ENCODE measurements around the gene GAS7.

DNA sequence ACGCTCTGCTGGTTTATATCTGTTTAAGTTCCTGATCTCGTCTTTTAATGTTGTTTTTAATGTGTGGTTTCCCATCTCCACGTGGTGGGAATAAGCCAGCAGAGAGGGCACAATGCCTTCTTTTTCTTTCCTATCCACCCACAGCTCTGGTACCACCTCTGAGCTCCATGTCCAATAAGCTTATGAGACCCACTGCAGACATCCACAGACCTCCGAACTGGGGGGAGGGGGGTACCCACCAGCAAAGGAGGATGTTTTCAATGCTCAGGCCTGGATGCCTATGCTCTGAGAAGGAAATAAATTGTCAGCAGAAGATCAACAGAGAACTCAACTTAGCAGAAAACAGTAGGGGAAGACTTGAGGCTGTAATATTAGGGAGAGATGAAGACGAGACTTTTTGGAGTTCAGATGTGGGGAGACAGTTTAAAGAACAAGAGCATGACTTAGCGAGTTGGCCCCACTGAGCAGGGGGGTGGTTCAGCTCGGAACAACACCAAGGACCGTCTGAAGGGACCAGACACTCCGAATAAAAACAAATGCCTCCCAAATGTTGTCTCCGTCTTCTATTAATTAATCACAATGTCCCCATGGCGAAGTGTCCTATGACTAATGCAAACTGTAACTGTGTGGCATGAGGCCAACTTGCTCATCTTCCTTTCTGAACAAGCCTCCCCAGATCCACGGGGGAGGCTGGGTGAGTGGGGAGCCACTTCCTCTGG, 62.7 kb downstream of the GAS7 start:
- TF ChIP-seq, protein P1, sequence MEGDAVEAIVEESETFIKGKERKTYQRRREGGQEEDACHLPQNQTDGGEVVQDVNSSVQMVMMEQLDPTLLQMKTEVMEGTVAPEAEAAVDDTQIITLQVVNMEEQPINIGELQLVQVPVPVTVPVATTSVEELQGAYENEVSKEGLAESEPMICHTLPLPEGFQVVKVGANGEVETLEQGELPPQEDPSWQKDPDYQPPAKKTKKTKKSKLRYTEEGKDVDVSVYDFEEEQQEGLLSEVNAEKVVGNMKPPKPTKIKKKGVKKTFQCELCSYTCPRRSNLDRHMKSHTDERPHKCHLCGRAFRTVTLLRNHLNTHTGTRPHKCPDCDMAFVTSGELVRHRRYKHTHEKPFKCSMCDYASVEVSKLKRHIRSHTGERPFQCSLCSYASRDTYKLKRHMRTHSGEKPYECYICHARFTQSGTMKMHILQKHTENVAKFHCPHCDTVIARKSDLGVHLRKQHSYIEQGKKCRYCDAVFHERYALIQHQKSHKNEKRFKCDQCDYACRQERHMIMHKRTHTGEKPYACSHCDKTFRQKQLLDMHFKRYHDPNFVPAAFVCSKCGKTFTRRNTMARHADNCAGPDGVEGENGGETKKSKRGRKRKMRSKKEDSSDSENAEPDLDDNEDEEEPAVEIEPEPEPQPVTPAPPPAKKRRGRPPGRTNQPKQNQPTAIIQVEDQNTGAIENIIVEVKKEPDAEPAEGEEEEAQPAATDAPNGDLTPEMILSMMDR (optimal IDR thresholded peaks at IDR 0.05 in 1 of 3, IDR thresholded peaks at IDR 0.05 in 1 of 3, conservative IDR thresholded peaks at IDR 0.05 in 1 of 3; ENCODE audit: extremely low read depth in 1 of 3, insufficient read depth in 2 of 3, low read length in 3 of 3), result no peak
- TF ChIP-seq EZH2 (IDR thresholded peaks at IDR 0.05; ENCODE audit: low read length), result no peak

Data from keratinocyte (primary cell).